Uterus (tissue), 2 donors: ENCODE measurements around the gene SEC31B.

Source experiments
- POLR2A ChIP-seq, 2 donors: fragments of 450-650 bp; IDR thresholded peaks; one replicate each; pipeline ENCODE4 v1.6.1; 2016; ENCODE audit warnings: antibody characterized with exemption in 2 of 2, mild to moderate bottlenecking in 1 of 2, moderate library complexity in 1 of 2
- TF ChIP-seq, protein P1 (sequence below), 4 experiments: fragments of 200-600 bp in 2 of 4; fragments of 450-650 bp in 2 of 4; sonication (generic) in 2 of 4; IDR thresholded peaks; one replicate each; pipeline ENCODE4 v1.5.1; 2016 to 2019; ENCODE audit warnings: antibody characterized with exemption in 4 of 4, mild to moderate bottlenecking in 2 of 4, moderate library complexity in 1 of 4

DNA sequence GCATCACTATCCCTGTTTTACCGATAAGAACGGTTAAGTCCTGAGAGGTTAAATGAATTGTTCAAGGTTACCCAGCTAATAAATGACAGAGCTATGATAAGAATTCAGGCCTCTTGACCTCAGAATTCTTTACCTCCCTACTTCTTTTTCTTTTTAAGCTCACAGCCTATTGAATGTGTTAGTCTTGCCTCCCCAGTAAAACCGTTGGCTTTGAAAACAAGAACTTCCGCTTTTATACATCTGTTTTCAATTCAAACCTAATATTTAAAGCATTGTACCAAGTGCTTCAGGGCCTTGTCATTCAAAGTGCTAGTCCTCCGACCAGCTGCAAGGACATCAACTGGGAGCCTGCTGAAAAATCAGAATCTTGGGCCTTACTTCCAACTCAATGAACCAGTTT lies 15.6 kb downstream of the SEC31B start:
- TF ChIP-seq POLR2A (IDR thresholded peaks at IDR 0.05): no peak
- TF ChIP-seq, protein P1, sequence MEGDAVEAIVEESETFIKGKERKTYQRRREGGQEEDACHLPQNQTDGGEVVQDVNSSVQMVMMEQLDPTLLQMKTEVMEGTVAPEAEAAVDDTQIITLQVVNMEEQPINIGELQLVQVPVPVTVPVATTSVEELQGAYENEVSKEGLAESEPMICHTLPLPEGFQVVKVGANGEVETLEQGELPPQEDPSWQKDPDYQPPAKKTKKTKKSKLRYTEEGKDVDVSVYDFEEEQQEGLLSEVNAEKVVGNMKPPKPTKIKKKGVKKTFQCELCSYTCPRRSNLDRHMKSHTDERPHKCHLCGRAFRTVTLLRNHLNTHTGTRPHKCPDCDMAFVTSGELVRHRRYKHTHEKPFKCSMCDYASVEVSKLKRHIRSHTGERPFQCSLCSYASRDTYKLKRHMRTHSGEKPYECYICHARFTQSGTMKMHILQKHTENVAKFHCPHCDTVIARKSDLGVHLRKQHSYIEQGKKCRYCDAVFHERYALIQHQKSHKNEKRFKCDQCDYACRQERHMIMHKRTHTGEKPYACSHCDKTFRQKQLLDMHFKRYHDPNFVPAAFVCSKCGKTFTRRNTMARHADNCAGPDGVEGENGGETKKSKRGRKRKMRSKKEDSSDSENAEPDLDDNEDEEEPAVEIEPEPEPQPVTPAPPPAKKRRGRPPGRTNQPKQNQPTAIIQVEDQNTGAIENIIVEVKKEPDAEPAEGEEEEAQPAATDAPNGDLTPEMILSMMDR (IDR thresholded peaks at IDR 0.05): no peak
